HepG2 (cell line): ENCODE measurements around the gene EMC10. TPM values are rescaled to one million over a fixed set of nuclear protein-coding genes. Genes with fewer than 3 reads are reported as not detected.

ENCODE experiments used
- E2F1 ChIP-seq: sonication (generic); formaldehyde crosslinking; IDR thresholded peaks from 2 replicates; pipeline ENCODE4 v1.5.0; 2020; ENCODE audit warnings: missing genetic modification reagents
- ETV5 ChIP-seq: IDR thresholded peaks from 2 replicates; pipeline ENCODE4 v1.6.1; 2018; ENCODE audit warnings: missing biosample characterization, missing genetic modification reagents, inconsistent platforms, borderline replicate concordance
- FOXK2 ChIP-seq: fragments of 450-650 bp; IDR thresholded peaks from 2 replicates; pipeline ENCODE4 v1.6.1; 2016
- MBNL3 ChIP-seq: fragments of 250-450 bp; sonication (Bioruptor Pico); conservative IDR thresholded peaks from 2 replicates; pipeline ENCODE4 v1.8.0; 2022; ENCODE audit warnings: mild to moderate bottlenecking, inconsistent platforms
- NCOR1 ChIP-seq: fragments of 200-600 bp; sonication (generic); IDR thresholded peaks from 2 replicates; pipeline ENCODE4 v1.7.0; 2017; ENCODE audit warnings: antibody characterized with exemption, low read length, borderline replicate concordance
- NR2F2 ChIP-seq: IDR thresholded peaks from 2 replicates; pipeline ENCODE4 v1.6.1; 2012; ENCODE audit warnings: low read depth, inconsistent platforms, borderline replicate concordance
- PBX3 ChIP-seq: sonication (generic); formaldehyde crosslinking; IDR thresholded peaks from 2 replicates; pipeline ENCODE4 v1.8.1; 2023; ENCODE audit warnings: missing genetic modification reagents, inconsistent platforms, borderline replicate concordance
- RCOR2 ChIP-seq: IDR thresholded peaks from 2 replicates; pipeline ENCODE4 v1.6.1; 2016; ENCODE audit warnings: missing biosample characterization, missing genetic modification reagents
- RFXANK ChIP-seq: IDR thresholded peaks from 2 replicates; pipeline ENCODE4 v1.6.1; 2016
- SETDB1 ChIP-seq: sonication (generic); formaldehyde crosslinking; IDR thresholded peaks from 2 replicates; pipeline ENCODE4 v1.5.1; 2020; ENCODE audit warnings: missing genetic modification reagents, mild to moderate bottlenecking, borderline replicate concordance
- SRSF9 ChIP-seq: fragments of 200-400 bp; formaldehyde crosslinking; IDR thresholded peaks from 2 replicates; pipeline ENCODE4 v1.6.1; 2018; ENCODE audit warnings: borderline replicate concordance, mild to moderate bottlenecking, low read depth, low read length; ENCODE audit not compliant: insufficient read depth, poor library complexity, severe bottlenecking
- SSRP1 ChIP-seq: IDR thresholded peaks from 2 replicates; pipeline ENCODE4 v1.6.1; 2016; ENCODE audit warnings: control low read depth
- TEAD3 ChIP-seq: optimal IDR thresholded peaks from 2 replicates; pipeline ENCODE3; 2016; ENCODE audit warnings: borderline replicate concordance
- ZBTB14 ChIP-seq: sonication (generic); formaldehyde crosslinking; IDR thresholded peaks from 2 replicates; pipeline ENCODE4 v1.4.0; 2020; ENCODE audit warnings: missing genetic modification reagents
- ZBTB8A ChIP-seq: sonication (generic); formaldehyde crosslinking; IDR thresholded peaks from 2 replicates; pipeline ENCODE4 v1.4.0; 2020; ENCODE audit warnings: mild to moderate bottlenecking, low read depth, missing genetic modification reagents, borderline replicate concordance
- ZNF326 ChIP-seq: sonication (generic); formaldehyde crosslinking; IDR thresholded peaks from 2 replicates; pipeline ENCODE4 v1.4.0; 2020; ENCODE audit warnings: missing genetic modification reagents, borderline replicate concordance
- ZNF703 ChIP-seq: sonication (generic); formaldehyde crosslinking; IDR thresholded peaks from 2 replicates; pipeline ENCODE4 v1.5.1; 2020; ENCODE audit warnings: missing genetic modification reagents, mild to moderate bottlenecking, moderate library complexity, borderline replicate concordance
- polyA plus RNA-seq, 8 experiments: library from polyadenylated mRNA; depleted of rRNA in 3 of 8; stranded (reverse) in 7 of 8; unstranded in 1 of 8; fragments of >200 nt; fragmentation: Illumina TruSeq in 4 of 8; extraction: Trizol in 4 of 8; gene quantifications; 2 replicates each; pipeline versions ENCODE4 v1.2.1 to v1.2.3, GENCODE V29; 2011 to 2016; ENCODE audit warnings: low read depth in 4 of 8, missing spikeins in 1 of 8, mixed read lengths in 1 of 8; ENCODE audit not compliant: insufficient read depth in 1 of 8
- total RNA-seq, 5 experiments: library from RNA; depleted of rRNA; stranded (reverse); fragments of >200 nt; fragmentation: Illumina TruSeq; extraction: Trizol; gene quantifications; 2 replicates each; pipeline ENCODE4 v1.2.3, GENCODE V29; 2016; ENCODE audit warnings: low read depth in 1 of 5
- TF ChIP-seq, protein P1 (sequence below): sonication (generic); formaldehyde crosslinking; IDR thresholded peaks from 2 replicates; pipeline ENCODE4 v1.4.0; 2020; ENCODE audit warnings: missing genetic modification reagents
- TF ChIP-seq, protein P2 (sequence below): sonication (generic); formaldehyde crosslinking; IDR thresholded peaks from 2 replicates; pipeline ENCODE4 v1.4.0; 2020; ENCODE audit warnings: missing genetic modification reagents, borderline replicate concordance

The EMC10 gene
- total and polyA plus RNA-seq, 2 of the 13 experiments (the other 11 are each of a cell fraction or from before 2014, with no cell fraction given), result not detected

- TF ChIP-seq ZNF703 (CRISPR knock-in tag), result no peak
- no peak for TF ChIP-seq NCOR1
- TF ChIP-seq TEAD3, result peak; percentile 62
- TF ChIP-seq PBX3 (CRISPR knock-in tag), result no peak
- no peak for TF ChIP-seq NR2F2
- no peak for TF ChIP-seq E2F1 (CRISPR knock-in tag)
- no peak for TF ChIP-seq ZBTB14 (CRISPR knock-in tag)
- no peak for TF ChIP-seq RFXANK (CRISPR knock-in tag)
- no peak for TF ChIP-seq ETV5
- TF ChIP-seq, protein P1, sequence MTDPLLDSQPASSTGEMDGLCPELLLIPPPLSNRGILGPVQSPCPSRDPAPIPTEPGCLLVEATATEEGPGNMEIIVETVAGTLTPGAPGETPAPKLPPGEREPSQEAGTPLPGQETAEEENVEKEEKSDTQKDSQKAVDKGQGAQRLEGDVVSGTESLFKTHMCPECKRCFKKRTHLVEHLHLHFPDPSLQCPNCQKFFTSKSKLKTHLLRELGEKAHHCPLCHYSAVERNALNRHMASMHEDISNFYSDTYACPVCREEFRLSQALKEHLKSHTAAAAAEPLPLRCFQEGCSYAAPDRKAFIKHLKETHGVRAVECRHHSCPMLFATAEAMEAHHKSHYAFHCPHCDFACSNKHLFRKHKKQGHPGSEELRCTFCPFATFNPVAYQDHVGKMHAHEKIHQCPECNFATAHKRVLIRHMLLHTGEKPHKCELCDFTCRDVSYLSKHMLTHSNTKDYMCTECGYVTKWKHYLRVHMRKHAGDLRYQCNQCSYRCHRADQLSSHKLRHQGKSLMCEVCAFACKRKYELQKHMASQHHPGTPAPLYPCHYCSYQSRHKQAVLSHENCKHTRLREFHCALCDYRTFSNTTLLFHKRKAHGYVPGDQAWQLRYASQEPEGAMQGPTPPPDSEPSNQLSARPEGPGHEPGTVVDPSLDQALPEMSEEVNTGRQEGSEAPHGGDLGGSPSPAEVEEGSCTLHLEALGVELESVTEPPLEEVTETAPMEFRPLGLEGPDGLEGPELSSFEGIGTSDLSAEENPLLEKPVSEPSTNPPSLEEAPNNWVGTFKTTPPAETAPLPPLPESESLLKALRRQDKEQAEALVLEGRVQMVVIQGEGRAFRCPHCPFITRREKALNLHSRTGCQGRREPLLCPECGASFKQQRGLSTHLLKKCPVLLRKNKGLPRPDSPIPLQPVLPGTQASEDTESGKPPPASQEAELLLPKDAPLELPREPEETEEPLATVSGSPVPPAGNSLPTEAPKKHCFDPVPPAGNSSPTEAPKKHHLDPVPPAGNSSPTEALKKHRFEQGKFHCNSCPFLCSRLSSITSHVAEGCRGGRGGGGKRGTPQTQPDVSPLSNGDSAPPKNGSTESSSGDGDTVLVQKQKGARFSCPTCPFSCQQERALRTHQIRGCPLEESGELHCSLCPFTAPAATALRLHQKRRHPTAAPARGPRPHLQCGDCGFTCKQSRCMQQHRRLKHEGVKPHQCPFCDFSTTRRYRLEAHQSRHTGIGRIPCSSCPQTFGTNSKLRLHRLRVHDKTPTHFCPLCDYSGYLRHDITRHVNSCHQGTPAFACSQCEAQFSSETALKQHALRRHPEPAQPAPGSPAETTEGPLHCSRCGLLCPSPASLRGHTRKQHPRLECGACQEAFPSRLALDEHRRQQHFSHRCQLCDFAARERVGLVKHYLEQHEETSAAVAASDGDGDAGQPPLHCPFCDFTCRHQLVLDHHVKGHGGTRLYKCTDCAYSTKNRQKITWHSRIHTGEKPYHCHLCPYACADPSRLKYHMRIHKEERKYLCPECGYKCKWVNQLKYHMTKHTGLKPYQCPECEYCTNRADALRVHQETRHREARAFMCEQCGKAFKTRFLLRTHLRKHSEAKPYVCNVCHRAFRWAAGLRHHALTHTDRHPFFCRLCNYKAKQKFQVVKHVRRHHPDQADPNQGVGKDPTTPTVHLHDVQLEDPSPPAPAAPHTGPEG (CRISPR knock-in tag), result no peak
- no peak for TF ChIP-seq SETDB1
- no peak for TF ChIP-seq MBNL3 (CRISPR knock-in tag)
- no peak for TF ChIP-seq FOXK2
- no peak for TF ChIP-seq SSRP1 (CRISPR knock-in tag)
- no peak for TF ChIP-seq RCOR2 (CRISPR knock-in tag)
- TF ChIP-seq ZNF326 (CRISPR knock-in tag), result no peak
- TF ChIP-seq, protein P2, sequence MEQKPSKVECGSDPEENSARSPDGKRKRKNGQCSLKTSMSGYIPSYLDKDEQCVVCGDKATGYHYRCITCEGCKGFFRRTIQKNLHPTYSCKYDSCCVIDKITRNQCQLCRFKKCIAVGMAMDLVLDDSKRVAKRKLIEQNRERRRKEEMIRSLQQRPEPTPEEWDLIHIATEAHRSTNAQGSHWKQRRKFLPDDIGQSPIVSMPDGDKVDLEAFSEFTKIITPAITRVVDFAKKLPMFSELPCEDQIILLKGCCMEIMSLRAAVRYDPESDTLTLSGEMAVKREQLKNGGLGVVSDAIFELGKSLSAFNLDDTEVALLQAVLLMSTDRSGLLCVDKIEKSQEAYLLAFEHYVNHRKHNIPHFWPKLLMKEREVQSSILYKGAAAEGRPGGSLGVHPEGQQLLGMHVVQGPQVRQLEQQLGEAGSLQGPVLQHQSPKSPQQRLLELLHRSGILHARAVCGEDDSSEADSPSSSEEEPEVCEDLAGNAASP (CRISPR knock-in tag), result no peak
- TF ChIP-seq SRSF9, result no peak
- no peak for TF ChIP-seq ZBTB8A (CRISPR knock-in tag)
These were observed 61.5 kb downstream of the EMC10 start (continued) for GRCh38 chr19:50537769-50538230.
